ENCODE results near the gene PLEKHM3. TPM values are rescaled to one million over a fixed set of nuclear protein-coding genes. Genes with fewer than 3 reads are reported as not detected.
"Not testable (repeated sequence)": the region's sequence is repeated elsewhere in the genome, so short reads cannot be mapped to it uniquely, and the experiment has no call there.

PLEKHM3 gene
- total RNA-seq, 1 donor from 2014 or later: 20.9 TPM

DNA sequence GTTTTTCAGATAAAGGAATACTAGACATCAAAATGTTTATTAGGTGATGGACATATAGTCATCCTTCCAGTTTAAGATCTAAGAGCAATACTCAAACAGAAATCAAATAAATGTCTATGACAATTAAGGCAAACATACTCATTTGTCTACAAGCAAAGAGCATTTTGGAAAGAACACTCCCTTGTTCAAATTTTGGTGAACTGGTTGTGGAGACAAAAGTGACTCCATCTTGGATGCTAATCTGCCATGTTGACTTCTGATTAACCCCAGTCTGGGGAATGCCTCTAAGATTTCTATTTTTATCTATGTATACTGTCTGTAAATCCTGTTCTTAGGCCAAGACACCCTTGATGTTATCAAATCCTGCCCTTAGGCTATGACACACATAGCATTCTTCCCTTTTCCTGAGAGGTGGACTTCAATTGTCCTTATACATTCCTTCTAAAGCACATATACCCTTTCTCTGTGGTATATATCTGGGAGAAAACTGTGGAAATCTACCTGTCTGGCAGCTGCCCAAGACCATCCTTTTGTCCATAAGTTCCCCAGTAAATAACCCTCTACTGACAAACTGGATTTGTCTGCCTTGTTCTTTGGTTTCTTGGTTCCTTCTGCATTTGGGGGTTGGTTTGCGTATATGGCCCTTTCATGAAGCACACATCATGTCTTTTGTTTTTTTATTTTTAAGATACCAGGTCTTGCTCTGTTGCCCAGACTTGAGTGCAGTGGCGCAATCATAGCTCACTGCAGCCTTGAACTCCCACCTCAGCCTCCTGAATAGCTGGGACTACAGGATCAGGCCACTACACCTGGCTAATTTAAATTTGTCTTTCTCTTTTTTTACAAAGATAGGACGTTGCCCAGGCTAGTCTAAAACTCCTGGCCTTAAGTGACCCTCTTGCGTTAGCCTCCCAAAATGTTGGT lies 12.5 kb upstream of the PLEKHM3 start:
- H3K27me3 ChIP-seq (ENCODE audit: control insufficient read depth in 3 of 3, insufficient read depth in 3 of 3, low read length in 3 of 3): no peaks in the 10 kb centered on the region
- H3K4me1 ChIP-seq (ENCODE audit: control insufficient read depth in 3 of 3, insufficient read depth in 3 of 3, low read length in 3 of 3): no peaks in the 10 kb centered on the region
- no peak overlapping the region for H3K4me3 ChIP-seq (ENCODE audit: low read length in 3 of 3)
- no peak overlapping the region for H3K9ac ChIP-seq (ENCODE audit: low read depth in 1 of 3, low read length in 3 of 3)
- no peaks in the 10 kb centered on the region for H3K36me3 ChIP-seq (ENCODE audit: control insufficient read depth in 3 of 3, insufficient read depth in 3 of 3, low read length in 3 of 3)
- H3K27ac ChIP-seq (ENCODE audit: low read depth, low read length): no peak overlapping the region
- no peaks in the 10 kb centered on the region for H3K9me3 ChIP-seq (ENCODE audit: control insufficient read depth in 3 of 3, low read length in 3 of 3)

DNA sequence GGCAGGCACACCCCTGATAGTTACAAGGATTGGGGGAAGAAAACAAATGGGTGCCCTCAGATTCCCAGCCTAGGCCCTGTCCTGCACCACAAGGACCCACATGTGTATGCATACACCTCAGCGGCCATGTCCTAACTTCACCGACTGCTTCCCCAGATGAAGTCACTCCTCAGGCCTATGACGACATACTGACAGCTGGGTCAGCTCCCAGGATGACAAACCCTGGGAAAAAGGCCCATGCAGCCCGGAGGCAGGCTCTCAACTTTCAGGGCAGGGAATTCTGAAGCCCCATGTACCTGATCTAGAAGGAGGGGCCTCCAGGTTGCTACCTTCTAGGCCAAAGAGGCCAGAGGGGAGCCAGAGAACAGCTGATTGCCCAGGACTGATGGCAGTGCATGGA lies 11.0 kb upstream of the PLEKHM3 start:
- Histone ChIP-seq H3K36me3 (ENCODE audit: control insufficient read depth in 3 of 3, insufficient read depth in 3 of 3, low read length in 3 of 3) (no peaks in the 10 kb centered on the region), H3K27me3 (ENCODE audit: control insufficient read depth in 3 of 3, insufficient read depth in 3 of 3, low read length in 3 of 3) (no peaks in the 10 kb centered on the region), H3K4me1 (ENCODE audit: control insufficient read depth in 3 of 3, insufficient read depth in 3 of 3, low read length in 3 of 3) (no peaks in the 10 kb centered on the region), H3K27ac (ENCODE audit: low read depth, low read length) (no peak overlapping the region), H3K4me3 (ENCODE audit: low read length in 3 of 3) (no peak overlapping the region), H3K9me3 (ENCODE audit: control insufficient read depth in 3 of 3, low read length in 3 of 3) (no peaks in the 10 kb centered on the region), H3K9ac (ENCODE audit: low read depth in 1 of 3, low read length in 3 of 3) (no peak overlapping the region)

DNA sequence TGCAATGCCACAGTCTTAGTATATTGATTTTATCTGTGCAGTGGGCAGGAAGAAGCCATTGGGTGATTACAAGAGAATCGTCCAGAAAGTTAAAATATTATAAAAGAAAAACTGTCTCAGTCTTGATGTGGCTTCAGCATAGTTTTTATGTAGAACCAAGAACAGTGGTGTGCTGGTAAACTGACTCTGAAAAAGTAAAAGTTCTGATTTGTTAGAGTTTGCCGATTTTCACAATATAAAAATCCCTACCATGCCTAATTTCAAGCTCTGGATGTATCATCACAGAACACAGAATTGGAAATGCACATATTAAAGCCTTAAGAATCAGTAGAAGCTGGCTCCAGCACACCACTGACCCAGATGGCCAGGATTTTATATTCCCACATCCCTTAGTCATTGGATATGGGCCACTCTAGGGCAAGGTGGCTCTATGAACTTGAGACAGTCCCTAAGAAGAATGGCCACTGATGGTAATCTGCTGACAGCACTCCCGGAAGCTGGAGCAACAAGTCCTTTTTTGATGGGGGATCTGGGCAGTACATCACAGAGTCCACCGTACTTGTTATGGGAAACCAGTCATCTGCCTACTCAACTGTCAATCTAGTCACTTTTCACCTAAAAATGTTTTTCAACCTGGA lies 9.3 kb upstream of the PLEKHM3 start:
- no peak overlapping the region for H3K27ac ChIP-seq (ENCODE audit: low read depth, low read length)
- no peaks in the 10 kb centered on the region for H3K4me1 ChIP-seq (ENCODE audit: control insufficient read depth in 3 of 3, insufficient read depth in 3 of 3, low read length in 3 of 3)
- no peak overlapping the region for H3K4me3 ChIP-seq (ENCODE audit: low read length in 3 of 3)
- H3K9ac ChIP-seq (ENCODE audit: low read depth in 1 of 3, low read length in 3 of 3): no peak overlapping the region
- no peaks in the 10 kb centered on the region for H3K27me3 ChIP-seq (ENCODE audit: control insufficient read depth in 3 of 3, insufficient read depth in 3 of 3, low read length in 3 of 3)
- no peaks in the 10 kb centered on the region for H3K36me3 ChIP-seq (ENCODE audit: control insufficient read depth in 3 of 3, insufficient read depth in 3 of 3, low read length in 3 of 3)
- H3K9me3 ChIP-seq (ENCODE audit: control insufficient read depth in 3 of 3, low read length in 3 of 3): no peaks in the 10 kb centered on the region

DNA sequence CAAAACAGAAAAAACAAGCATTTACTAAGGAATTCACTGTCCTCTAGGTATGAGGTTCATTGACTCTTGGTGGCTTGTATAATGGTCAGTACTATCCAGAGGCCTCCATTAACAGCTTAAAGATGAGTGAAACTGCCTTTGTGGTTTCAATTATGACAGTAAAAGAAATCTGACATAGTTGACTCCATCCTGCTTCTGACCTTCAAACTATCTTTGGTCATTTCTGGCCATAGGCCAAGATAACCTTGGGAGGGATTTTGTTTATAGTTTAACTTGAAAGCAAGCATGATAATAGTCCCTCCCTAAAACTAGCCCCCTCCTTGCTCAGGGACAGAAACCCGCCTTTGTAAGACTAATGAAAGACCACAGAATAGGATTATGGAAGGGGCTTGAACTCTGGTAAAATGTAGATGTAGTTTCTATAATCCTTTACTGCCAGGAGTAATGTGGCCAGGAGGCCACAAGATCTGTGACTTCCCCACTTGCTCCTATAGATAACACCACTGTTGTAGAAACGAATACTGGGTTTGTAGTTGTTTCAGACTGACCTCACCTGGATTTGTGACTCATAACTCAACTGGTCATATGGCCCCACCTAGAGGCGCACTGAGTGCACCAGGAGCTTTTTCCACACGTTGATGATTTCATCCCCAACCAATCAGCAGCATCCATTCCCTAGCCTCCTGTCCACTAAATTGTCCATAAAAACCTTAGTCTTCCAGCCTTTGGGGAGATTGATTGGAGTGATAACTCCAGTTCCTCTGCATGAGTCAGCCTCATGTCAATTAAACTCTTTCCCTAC lies 8.6 kb upstream of the PLEKHM3 start:
- no peaks in the 10 kb centered on the region for H3K27me3 ChIP-seq (ENCODE audit: control insufficient read depth in 3 of 3, insufficient read depth in 3 of 3, low read length in 3 of 3)
- no peaks in the 10 kb centered on the region for H3K9me3 ChIP-seq (ENCODE audit: control insufficient read depth in 3 of 3, low read length in 3 of 3)
- no peak overlapping the region for H3K9ac ChIP-seq (ENCODE audit: low read depth in 1 of 3, low read length in 3 of 3)
- no peak overlapping the region for H3K27ac ChIP-seq (ENCODE audit: low read depth, low read length)
- H3K36me3 ChIP-seq (ENCODE audit: control insufficient read depth in 3 of 3, insufficient read depth in 3 of 3, low read length in 3 of 3): no peaks in the 10 kb centered on the region
- H3K4me1 ChIP-seq (ENCODE audit: control insufficient read depth in 3 of 3, insufficient read depth in 3 of 3, low read length in 3 of 3): no peaks in the 10 kb centered on the region
- no peak overlapping the region for H3K4me3 ChIP-seq (ENCODE audit: low read length in 3 of 3)

DNA sequence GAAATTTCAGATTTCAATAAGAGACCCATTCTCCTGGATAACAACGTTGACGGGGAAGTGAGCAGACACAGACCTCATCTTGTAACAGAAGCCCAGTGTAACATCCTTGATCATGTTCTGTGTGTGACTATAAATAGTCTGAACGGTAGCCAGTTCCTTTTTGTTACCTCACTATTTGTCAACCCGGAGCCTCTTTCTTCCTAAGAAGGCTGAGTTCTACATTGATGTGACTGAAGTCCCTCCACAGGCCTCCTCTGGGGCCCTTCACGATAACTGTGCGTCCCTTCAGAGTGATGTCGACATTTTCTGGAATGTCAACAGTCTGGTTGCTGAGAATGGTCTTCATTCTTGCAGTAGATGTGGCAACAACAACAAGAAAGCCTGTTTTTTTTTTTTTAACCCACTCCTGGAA lies 6.3 kb upstream of the PLEKHM3 start:
- H3K4me3 ChIP-seq (ENCODE audit: low read length in 3 of 3): no peak overlapping the region
- H3K36me3 ChIP-seq (ENCODE audit: control insufficient read depth in 3 of 3, insufficient read depth in 3 of 3, low read length in 3 of 3): no peaks in the 10 kb centered on the region
- H3K9ac ChIP-seq (ENCODE audit: low read depth in 1 of 3, low read length in 3 of 3): no peak overlapping the region
- H3K4me1 ChIP-seq (ENCODE audit: control insufficient read depth in 3 of 3, insufficient read depth in 3 of 3, low read length in 3 of 3): no peaks in the 10 kb centered on the region
- H3K9me3 ChIP-seq (ENCODE audit: control insufficient read depth in 3 of 3, low read length in 3 of 3): no peaks in the 10 kb centered on the region
- no peaks in the 10 kb centered on the region for H3K27me3 ChIP-seq (ENCODE audit: control insufficient read depth in 3 of 3, insufficient read depth in 3 of 3, low read length in 3 of 3)
- H3K27ac ChIP-seq (ENCODE audit: low read depth, low read length): no peak overlapping the region

DNA sequence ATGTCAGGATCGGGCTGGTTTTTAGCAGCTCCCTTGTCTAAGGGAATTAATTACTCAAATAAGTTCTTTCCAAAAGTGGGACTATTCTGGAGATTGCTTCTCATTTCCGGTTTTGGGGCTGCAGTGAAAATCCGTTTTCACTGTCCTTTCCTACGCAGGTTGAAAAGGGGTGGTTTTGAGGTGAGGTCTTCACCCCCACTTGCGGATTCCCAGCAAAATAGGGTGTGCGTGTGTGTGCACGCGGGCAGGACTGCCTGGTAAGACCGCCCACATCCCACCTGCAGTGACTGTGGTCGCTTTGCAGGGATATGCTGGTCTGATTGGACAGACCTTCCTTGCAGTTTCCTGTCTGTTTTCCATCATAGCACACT lies 472 bp upstream of the PLEKHM3 start:
- H3K36me3 ChIP-seq (ENCODE audit: control insufficient read depth in 3 of 3, insufficient read depth in 3 of 3, low read length in 3 of 3): no peaks in the 10 kb centered on the region
- H3K9ac ChIP-seq (ENCODE audit: low read depth in 1 of 3, low read length in 3 of 3): peak overlapping the region; percentile 85 to 97 (median 91)
- no peaks in the 10 kb centered on the region for H3K27me3 ChIP-seq (ENCODE audit: control insufficient read depth in 3 of 3, insufficient read depth in 3 of 3, low read length in 3 of 3)
- peak overlapping the region; percentile 86 to 100 (median 95) for H3K4me3 ChIP-seq (ENCODE audit: low read length in 3 of 3)
- H3K4me1 ChIP-seq (ENCODE audit: control insufficient read depth in 3 of 3, insufficient read depth in 3 of 3, low read length in 3 of 3): peaks cover 5 to 10% (median 8%) of the 10 kb centered on the region in 3 donors
- no peaks in the 10 kb centered on the region for H3K9me3 ChIP-seq (ENCODE audit: control insufficient read depth in 3 of 3, low read length in 3 of 3)
- H3K27ac ChIP-seq (ENCODE audit: low read depth, low read length): peak overlapping the region; percentile 73

DNA sequence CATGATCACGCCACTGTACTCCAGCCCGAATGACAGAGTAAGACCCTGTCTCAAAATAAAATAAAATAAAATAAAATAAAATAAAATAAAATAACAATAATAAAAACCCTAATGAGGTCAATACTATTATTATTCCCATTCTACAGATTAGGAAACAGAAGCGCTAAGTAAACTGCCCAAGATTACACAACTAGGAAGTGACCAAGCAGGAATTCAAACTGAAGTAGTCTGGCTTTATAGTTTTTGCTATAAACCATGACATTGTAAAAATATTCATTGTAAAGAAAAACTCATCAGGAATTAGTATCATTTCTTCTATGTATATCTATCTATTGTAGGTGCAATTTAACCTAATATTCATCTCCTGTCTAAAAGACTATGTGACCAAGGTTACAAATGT lies 1.2 kb downstream of the PLEKHM3 start:
- H3K9me3 ChIP-seq (ENCODE audit: control insufficient read depth in 3 of 3, low read length in 3 of 3): no peaks in the 10 kb centered on the region
- no peaks in the 10 kb centered on the region for H3K27me3 ChIP-seq (ENCODE audit: control insufficient read depth in 3 of 3, insufficient read depth in 3 of 3, low read length in 3 of 3)
- H3K4me3 ChIP-seq (ENCODE audit: low read length in 3 of 3): peak overlapping the region in 1 of 3 donors; percentile 100
- no peak overlapping the region for H3K27ac ChIP-seq (ENCODE audit: low read depth, low read length)
- peaks cover 7 to 10% (median 8%) of the 10 kb centered on the region in 3 donors for H3K4me1 ChIP-seq (ENCODE audit: control insufficient read depth in 3 of 3, insufficient read depth in 3 of 3, low read length in 3 of 3)
- H3K36me3 ChIP-seq (ENCODE audit: control insufficient read depth in 3 of 3, insufficient read depth in 3 of 3, low read length in 3 of 3): no peaks in the 10 kb centered on the region
- H3K9ac ChIP-seq (ENCODE audit: low read depth in 1 of 3, low read length in 3 of 3): peak overlapping the region; percentile 85 to 97 (median 91)

- peaks cover 2 to 4% (median 2%) of the 10 kb centered on the region in 3 donors for H3K4me1 ChIP-seq (ENCODE audit: control insufficient read depth in 3 of 3, insufficient read depth in 3 of 3, low read length in 3 of 3)
- H3K4me3 ChIP-seq (ENCODE audit: low read length in 3 of 3): no peak overlapping the region
- H3K27ac ChIP-seq (ENCODE audit: low read depth, low read length): no peak overlapping the region
- no peaks in the 10 kb centered on the region for H3K36me3 ChIP-seq (ENCODE audit: control insufficient read depth in 3 of 3, insufficient read depth in 3 of 3, low read length in 3 of 3)
- no peaks in the 10 kb centered on the region for H3K9me3 ChIP-seq (ENCODE audit: control insufficient read depth in 3 of 3, low read length in 3 of 3)
- H3K27me3 ChIP-seq (ENCODE audit: control insufficient read depth in 3 of 3, insufficient read depth in 3 of 3, low read length in 3 of 3): no peaks in the 10 kb centered on the region
- no peak overlapping the region for H3K9ac ChIP-seq (ENCODE audit: low read depth in 1 of 3, low read length in 3 of 3)
These were observed 5.1 kb downstream of the PLEKHM3 start for GRCh38 chr2:208020253-208020652.

DNA sequence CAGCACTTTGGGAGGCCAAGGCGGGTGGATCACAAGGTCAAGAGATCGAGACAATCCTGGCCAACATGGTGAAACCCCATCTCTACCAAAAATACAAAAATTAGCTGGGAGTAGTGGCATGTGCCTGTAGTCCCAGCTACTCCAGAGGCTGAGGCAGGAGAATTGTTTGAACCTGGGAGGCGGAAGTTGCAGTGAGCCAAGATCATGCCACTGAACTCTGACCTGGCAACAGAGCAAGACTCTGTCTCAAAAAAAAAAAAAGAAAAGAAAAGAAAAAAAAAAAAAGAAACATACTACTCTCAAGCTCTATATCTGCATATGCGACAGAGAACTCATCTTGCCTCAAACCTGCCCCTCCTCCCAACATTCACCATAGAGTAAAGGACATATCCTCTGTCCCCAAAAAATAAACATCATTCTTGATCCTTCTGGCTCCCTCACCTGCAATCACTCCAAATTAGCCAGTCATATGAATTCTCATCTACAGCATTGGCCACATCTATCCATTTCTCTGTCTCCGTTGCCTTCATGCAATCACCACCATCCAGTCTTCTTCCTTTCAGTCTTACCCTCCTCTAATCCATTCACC lies 7.1 kb downstream of the PLEKHM3 start:
- not testable (repeated sequence) for H3K4me1 ChIP-seq (ENCODE audit: control insufficient read depth in 3 of 3, insufficient read depth in 3 of 3, low read length in 3 of 3); H3K9me3 ChIP-seq (ENCODE audit: control insufficient read depth in 3 of 3, low read length in 3 of 3); H3K9ac ChIP-seq (ENCODE audit: low read depth in 1 of 3, low read length in 3 of 3); H3K36me3 ChIP-seq (ENCODE audit: control insufficient read depth in 3 of 3, insufficient read depth in 3 of 3, low read length in 3 of 3); H3K27me3 ChIP-seq (ENCODE audit: control insufficient read depth in 3 of 3, insufficient read depth in 3 of 3, low read length in 3 of 3); H3K4me3 ChIP-seq (ENCODE audit: low read length in 3 of 3); H3K27ac ChIP-seq (ENCODE audit: low read depth, low read length)
